ENCODE results near the gene CNIH1.

DNA sequence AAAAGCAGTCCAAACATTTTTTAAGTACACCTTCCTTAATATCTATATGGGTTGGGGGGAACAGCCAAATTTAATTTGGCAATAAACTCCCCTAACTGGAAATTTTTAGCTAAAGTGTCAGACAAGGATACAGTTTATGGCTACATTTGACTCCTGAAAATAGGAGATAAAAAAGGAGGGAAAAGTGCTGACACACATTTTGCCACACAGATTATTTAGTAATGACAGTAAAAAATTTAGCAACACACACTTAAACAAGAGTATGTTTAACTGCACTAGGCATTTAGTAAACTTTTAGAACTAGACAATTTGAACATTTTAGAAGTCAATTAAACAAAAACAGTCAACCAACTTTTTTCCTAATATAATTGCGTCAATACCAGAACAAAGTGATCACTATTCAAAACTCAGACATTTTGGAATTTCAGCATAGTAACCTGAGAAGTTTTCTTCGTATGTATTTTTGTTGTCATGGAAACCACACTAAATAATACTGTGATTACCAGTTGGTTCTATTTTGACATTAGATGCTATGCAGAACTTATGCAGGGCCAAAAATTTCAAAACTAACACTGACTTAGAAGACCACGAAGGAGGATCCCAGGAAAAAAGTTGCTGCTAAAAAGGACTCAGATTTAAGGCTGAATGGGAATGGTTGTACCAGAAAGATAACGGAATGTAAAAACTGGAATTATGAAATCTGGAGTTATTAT is 34.2 kb upstream of the CNIH1 start:
- TF ChIP-seq EZH2 (IDR thresholded peaks at IDR 0.05): no peak
- TF ChIP-seq, protein P1, sequence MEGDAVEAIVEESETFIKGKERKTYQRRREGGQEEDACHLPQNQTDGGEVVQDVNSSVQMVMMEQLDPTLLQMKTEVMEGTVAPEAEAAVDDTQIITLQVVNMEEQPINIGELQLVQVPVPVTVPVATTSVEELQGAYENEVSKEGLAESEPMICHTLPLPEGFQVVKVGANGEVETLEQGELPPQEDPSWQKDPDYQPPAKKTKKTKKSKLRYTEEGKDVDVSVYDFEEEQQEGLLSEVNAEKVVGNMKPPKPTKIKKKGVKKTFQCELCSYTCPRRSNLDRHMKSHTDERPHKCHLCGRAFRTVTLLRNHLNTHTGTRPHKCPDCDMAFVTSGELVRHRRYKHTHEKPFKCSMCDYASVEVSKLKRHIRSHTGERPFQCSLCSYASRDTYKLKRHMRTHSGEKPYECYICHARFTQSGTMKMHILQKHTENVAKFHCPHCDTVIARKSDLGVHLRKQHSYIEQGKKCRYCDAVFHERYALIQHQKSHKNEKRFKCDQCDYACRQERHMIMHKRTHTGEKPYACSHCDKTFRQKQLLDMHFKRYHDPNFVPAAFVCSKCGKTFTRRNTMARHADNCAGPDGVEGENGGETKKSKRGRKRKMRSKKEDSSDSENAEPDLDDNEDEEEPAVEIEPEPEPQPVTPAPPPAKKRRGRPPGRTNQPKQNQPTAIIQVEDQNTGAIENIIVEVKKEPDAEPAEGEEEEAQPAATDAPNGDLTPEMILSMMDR (IDR thresholded peaks at IDR 0.05 in 2 of 3, conservative IDR thresholded peaks at IDR 0.05 in 1 of 3; ENCODE audit: borderline replicate concordance in 1 of 3, insufficient read depth in 1 of 3, low read depth in 2 of 3, low read length in 2 of 3): no peak
